Vagina (tissue), 2 donors: ENCODE data around the gene DHX29. TPM values are rescaled to one million over a fixed set of nuclear protein-coding genes. Genes with fewer than 3 reads are reported as not detected.

Source experiments
- DNase-seq, 2 donors: peaks; one replicate each; pipeline ENCODE4 v3.0.0-alpha.2; 2017; ENCODE audit errors: extremely low spot score in 2 of 2
- H3K27ac ChIP-seq: fragments of 200-600 bp; sonication (generic); one replicate; pipeline ENCODE4 v1.5.1; 2019
- H3K27me3 ChIP-seq: fragments of 200-600 bp; sonication (generic); one replicate; pipeline ENCODE4 v1.5.1; 2019
- H3K36me3 ChIP-seq, 2 donors: fragments of 200-600 bp; sonication (generic); one replicate each; pipeline ENCODE4 v1.5.1; 2017 to 2019
- H3K4me1 ChIP-seq: fragments of 200-600 bp; sonication (generic); one replicate; pipeline ENCODE4 v1.5.1; 2019
- H3K4me3 ChIP-seq, 2 donors: fragments of 200-600 bp; sonication (generic); 1 replicate in 1 of 2; 2 replicates in 1 of 2; pipeline ENCODE4 v1.5.1; 2016 to 2019
- H3K9me3 ChIP-seq: fragments of 200-600 bp; sonication (generic); one replicate; pipeline ENCODE4 v1.5.1; 2019
- POLR2A ChIP-seq, 2 donors: fragments of 450-650 bp; IDR thresholded peaks; one replicate each; pipeline ENCODE4 v1.6.1; 2017; ENCODE audit warnings: antibody characterized with exemption in 2 of 2, mild to moderate bottlenecking in 2 of 2, moderate library complexity in 2 of 2
- POLR2AphosphoS5 ChIP-seq, 2 donors: sonication (generic); formaldehyde crosslinking; IDR thresholded peaks; one replicate each; pipeline ENCODE4 v1.9.0; 2017; ENCODE audit warnings: antibody characterized with exemption in 2 of 2, mild to moderate bottlenecking in 2 of 2, low read depth in 1 of 2; ENCODE audit not compliant: insufficient read depth in 1 of 2
- intact Hi-C: fragments of 100-400 bp; cut with DNase I; formaldehyde crosslinking; loops from one replicate; pipeline ENCODE4 v1.15.1; 2023
- total RNA-seq: library from RNA; depleted of rRNA; stranded (reverse); fragments of >200 nt; gene quantifications from one replicate; pipeline ENCODE4 v1.2.3, GENCODE V29; 2016
- TF ChIP-seq, protein P1 (sequence below), 3 experiments: fragments of 450-650 bp in 2 of 3; fragments of 200-600 bp in 1 of 3; sonication (generic) in 1 of 3; IDR thresholded peaks; one replicate each; pipeline ENCODE4 v1.5.1; 2017 to 2019; ENCODE audit warnings: antibody characterized with exemption in 3 of 3, mild to moderate bottlenecking in 2 of 3, moderate library complexity in 2 of 3

Gene DHX29, protein sequence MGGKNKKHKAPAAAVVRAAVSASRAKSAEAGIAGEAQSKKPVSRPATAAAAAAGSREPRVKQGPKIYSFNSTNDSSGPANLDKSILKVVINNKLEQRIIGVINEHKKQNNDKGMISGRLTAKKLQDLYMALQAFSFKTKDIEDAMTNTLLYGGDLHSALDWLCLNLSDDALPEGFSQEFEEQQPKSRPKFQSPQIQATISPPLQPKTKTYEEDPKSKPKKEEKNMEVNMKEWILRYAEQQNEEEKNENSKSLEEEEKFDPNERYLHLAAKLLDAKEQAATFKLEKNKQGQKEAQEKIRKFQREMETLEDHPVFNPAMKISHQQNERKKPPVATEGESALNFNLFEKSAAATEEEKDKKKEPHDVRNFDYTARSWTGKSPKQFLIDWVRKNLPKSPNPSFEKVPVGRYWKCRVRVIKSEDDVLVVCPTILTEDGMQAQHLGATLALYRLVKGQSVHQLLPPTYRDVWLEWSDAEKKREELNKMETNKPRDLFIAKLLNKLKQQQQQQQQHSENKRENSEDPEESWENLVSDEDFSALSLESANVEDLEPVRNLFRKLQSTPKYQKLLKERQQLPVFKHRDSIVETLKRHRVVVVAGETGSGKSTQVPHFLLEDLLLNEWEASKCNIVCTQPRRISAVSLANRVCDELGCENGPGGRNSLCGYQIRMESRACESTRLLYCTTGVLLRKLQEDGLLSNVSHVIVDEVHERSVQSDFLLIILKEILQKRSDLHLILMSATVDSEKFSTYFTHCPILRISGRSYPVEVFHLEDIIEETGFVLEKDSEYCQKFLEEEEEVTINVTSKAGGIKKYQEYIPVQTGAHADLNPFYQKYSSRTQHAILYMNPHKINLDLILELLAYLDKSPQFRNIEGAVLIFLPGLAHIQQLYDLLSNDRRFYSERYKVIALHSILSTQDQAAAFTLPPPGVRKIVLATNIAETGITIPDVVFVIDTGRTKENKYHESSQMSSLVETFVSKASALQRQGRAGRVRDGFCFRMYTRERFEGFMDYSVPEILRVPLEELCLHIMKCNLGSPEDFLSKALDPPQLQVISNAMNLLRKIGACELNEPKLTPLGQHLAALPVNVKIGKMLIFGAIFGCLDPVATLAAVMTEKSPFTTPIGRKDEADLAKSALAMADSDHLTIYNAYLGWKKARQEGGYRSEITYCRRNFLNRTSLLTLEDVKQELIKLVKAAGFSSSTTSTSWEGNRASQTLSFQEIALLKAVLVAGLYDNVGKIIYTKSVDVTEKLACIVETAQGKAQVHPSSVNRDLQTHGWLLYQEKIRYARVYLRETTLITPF (N-terminal part only)
- 19.2 TPM for total RNA-seq

DNA sequence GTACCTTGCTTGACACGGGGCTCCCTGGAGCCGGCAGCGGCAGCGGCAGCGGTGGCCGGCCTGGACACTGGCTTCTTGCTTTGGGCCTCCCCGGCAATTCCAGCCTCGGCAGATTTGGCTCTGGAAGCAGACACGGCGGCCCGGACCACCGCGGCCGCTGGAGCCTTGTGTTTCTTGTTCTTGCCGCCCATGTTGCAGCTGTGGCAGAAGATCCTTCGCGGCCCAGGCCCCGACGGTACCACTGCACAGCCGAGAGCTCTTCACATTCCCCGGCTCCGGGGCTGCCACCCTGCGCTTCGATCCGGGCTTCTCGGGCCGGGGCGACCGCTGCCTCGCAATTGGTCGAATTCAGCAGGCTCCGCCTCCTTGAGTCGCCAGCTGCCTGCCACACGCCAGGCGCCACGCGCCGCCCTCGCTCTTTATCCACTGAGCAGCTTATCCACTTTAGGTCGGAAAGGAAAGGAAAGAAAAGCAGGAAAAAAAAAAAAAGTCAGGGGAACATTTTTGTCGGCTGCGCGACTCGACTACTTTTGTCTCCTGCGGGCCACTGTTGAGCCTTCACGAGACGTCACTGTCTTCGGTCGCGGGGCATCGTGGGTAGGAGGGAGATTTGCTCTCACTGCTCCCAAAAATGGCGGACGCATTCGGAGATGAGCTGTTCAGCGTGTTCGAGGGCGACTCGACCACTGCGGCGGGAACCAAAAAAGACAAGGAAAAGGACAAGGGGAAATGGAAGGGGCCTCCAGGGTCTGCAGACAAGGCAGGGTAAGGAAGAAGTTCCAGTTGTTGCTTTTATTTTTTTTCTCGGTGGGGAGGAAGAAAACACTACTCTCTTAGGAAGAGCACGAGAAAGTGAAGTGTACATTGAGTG lies at the start of gene DHX29, which contains the start of gene MTREX:
Gene DHX29 (minus strand): TSS at position 312 of the 871 bp plus-strand sequence. CDS start 121 bp downstream, at position 191.
Gene MTREX (plus strand): TSS at position 607 of the 871 bp plus-strand sequence. CDS start 25 bp downstream, at position 632.
- peak; percentile 96 to 97 for DNase-seq

DNA sequence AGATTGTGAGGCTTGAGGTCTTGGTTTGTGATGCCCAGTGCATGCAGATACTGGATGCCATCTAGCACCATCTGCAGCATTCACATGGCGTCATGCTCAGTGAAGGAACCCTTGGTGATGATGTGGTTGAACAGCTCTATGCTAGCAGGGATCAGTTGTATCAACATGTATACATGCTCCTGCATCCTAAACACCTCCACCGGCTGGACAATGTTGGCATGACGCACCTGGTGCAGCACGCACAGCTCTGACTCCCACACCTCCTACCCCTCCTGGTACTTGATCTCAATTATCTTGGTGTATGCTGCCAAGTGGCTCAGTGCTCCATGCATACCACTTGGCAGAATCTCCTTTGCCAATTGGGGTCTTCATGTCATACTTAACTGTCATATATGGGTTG lies 49.4 kb upstream of the DHX29 start:
- Histone ChIP-seq H3K4me1 (no peaks in the 10 kb centered on the region), H3K4me3 (no peak overlapping the region), H3K27ac (no peak overlapping the region), H3K27me3 (no peaks in the 10 kb centered on the region), H3K36me3 (peaks cover 0 to 60% of the 10 kb centered on the region in 2 donors), H3K9me3 (no peaks in the 10 kb centered on the region)
- intact Hi-C loops: no loop called here
- DNase-seq: no peak
- TF ChIP-seq, protein P1, sequence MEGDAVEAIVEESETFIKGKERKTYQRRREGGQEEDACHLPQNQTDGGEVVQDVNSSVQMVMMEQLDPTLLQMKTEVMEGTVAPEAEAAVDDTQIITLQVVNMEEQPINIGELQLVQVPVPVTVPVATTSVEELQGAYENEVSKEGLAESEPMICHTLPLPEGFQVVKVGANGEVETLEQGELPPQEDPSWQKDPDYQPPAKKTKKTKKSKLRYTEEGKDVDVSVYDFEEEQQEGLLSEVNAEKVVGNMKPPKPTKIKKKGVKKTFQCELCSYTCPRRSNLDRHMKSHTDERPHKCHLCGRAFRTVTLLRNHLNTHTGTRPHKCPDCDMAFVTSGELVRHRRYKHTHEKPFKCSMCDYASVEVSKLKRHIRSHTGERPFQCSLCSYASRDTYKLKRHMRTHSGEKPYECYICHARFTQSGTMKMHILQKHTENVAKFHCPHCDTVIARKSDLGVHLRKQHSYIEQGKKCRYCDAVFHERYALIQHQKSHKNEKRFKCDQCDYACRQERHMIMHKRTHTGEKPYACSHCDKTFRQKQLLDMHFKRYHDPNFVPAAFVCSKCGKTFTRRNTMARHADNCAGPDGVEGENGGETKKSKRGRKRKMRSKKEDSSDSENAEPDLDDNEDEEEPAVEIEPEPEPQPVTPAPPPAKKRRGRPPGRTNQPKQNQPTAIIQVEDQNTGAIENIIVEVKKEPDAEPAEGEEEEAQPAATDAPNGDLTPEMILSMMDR (IDR thresholded peaks at IDR 0.05): no peak
- TF ChIP-seq POLR2A (IDR thresholded peaks at IDR 0.05) (no peak), POLR2AphosphoS5 (IDR thresholded peaks at IDR 0.05; ENCODE audit: insufficient read depth in 1 of 2, low read depth in 1 of 2) (no peak)

More for the DNA sequence above, at the start of gene DHX29, which contains the start of gene MTREX:
- Histone ChIP-seq H3K36me3 (no peaks in the 10 kb centered on the region), H3K27ac (peak within 1 kb of the TSS; percentile 87), H3K9me3 (no peaks in the 10 kb centered on the region), H3K4me3 (peak within 1 kb of the TSS; percentile 66 to 83), H3K4me1 (peaks cover 75% of the 10 kb centered on the region), H3K27me3 (no peaks in the 10 kb centered on the region)
- peak; percentile 94 to 96 for TF ChIP-seq POLR2AphosphoS5 (IDR thresholded peaks at IDR 0.05; ENCODE audit: insufficient read depth in 1 of 2, low read depth in 1 of 2)
- TF ChIP-seq, protein P1 (IDR thresholded peaks at IDR 0.05): no peak
- peak in 1 of 2 donors; percentile 23 for TF ChIP-seq POLR2A (IDR thresholded peaks at IDR 0.05)
- intact Hi-C loops: no loop called here

DNA sequence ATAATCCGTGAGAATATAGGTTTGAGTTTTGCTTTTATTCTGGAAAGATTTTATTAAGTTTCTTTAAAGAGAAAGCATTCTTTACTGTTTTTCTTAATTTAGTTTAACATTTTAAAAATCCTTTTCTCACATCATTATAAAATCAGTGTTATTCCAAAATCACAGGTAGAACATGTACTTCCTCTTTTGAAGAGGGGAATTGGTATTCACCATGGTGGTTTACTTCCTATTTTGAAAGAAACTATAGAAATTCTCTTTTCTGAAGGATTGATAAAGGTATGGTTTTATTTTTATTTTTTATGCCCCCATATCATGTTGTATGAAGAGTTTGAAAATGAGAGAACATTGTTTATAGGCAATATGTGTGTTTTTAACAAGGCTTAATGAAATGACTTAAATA lies 43.3 kb upstream of the DHX29 start:
- H3K9me3 ChIP-seq: no peaks in the 10 kb centered on the region
- no peak for TF ChIP-seq POLR2A (IDR thresholded peaks at IDR 0.05)
- TF ChIP-seq, protein P1 (IDR thresholded peaks at IDR 0.05): no peak
- TF ChIP-seq POLR2AphosphoS5 (IDR thresholded peaks at IDR 0.05; ENCODE audit: insufficient read depth in 1 of 2, low read depth in 1 of 2): no peak
- no peak overlapping the region for H3K4me3 ChIP-seq
- no peaks in the 10 kb centered on the region for H3K27me3 ChIP-seq
- H3K4me1 ChIP-seq: no peaks in the 10 kb centered on the region
- intact Hi-C loops: no loop called here
- no peak overlapping the region for H3K27ac ChIP-seq
- DNase-seq: no peak
- peaks cover 0 to 72% of the 10 kb centered on the region in 2 donors for H3K36me3 ChIP-seq

DNA sequence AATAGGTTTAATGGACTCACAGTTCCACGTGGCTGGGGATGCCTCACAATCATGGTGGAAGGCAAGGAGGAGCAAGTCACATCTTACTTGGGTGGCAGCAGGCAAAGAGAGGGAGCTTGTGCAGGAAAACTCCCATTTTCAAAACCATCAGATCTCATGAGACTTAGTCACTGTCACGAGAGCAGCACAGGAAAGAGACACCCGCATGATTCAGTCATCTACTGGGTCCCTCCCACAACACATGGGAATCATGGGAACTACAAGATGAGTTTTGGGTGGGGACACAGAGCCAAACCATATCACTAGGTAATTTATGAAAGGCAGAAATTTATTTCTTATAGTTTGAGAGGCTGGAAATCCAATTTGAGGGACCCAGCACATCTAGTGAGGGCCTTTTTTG lies 40.3 kb upstream of the DHX29 start:
- Histone ChIP-seq H3K27me3 (no peaks in the 10 kb centered on the region), H3K4me1 (no peaks in the 10 kb centered on the region), H3K4me3 (no peak overlapping the region), H3K36me3 (peaks cover 0 to 59% of the 10 kb centered on the region in 2 donors), H3K27ac (no peak overlapping the region), H3K9me3 (no peaks in the 10 kb centered on the region)
- no peak for TF ChIP-seq POLR2AphosphoS5 (IDR thresholded peaks at IDR 0.05; ENCODE audit: insufficient read depth in 1 of 2, low read depth in 1 of 2)
- TF ChIP-seq, protein P1 (IDR thresholded peaks at IDR 0.05): no peak
- TF ChIP-seq POLR2A (IDR thresholded peaks at IDR 0.05): no peak
- DNase-seq: no peak
- intact Hi-C loops: loop anchor here (10.0 kb wide), 1 partner anchor 347 kb away; no protein-coding TSS in a partner anchor
